Medulla oblongata (tissue), 1 donor: ENCODE measurements around the gene PIAS3.
A peak's percentile ranks its signal among the peaks of the same experiment; 100 is the strongest.
"Not testable (repeated sequence)": the region's sequence is repeated elsewhere in the genome, so short reads cannot be mapped to it uniquely, and the experiment has no call there.

Source experiments
- DNase-seq: peaks from one replicate; pipeline ENCODE4 v3.0.0-alpha.2; 2015; ENCODE audit errors: extremely low spot score

PIAS3 gene

DNA sequence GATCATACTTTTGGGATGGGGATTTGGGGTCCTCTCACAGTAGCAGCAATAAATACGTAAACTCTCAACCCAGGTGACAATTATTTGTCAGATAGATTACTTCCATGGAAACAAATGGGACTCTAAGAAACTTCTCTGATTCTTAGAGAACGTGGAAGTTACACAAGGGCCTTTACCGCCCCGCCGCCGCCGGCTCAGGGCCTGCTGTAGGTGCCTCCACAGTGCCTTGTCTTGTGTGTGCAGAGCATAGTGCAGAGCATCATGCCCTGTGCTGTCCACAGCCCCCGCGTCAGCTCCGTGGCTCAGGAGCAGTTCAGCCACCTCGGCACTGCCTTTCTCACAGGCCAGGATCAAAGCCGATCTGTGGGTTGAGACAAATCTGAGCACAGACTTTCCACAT is 15.8 kb upstream of the PIAS3 start:
- no peak for DNase-seq

DNA sequence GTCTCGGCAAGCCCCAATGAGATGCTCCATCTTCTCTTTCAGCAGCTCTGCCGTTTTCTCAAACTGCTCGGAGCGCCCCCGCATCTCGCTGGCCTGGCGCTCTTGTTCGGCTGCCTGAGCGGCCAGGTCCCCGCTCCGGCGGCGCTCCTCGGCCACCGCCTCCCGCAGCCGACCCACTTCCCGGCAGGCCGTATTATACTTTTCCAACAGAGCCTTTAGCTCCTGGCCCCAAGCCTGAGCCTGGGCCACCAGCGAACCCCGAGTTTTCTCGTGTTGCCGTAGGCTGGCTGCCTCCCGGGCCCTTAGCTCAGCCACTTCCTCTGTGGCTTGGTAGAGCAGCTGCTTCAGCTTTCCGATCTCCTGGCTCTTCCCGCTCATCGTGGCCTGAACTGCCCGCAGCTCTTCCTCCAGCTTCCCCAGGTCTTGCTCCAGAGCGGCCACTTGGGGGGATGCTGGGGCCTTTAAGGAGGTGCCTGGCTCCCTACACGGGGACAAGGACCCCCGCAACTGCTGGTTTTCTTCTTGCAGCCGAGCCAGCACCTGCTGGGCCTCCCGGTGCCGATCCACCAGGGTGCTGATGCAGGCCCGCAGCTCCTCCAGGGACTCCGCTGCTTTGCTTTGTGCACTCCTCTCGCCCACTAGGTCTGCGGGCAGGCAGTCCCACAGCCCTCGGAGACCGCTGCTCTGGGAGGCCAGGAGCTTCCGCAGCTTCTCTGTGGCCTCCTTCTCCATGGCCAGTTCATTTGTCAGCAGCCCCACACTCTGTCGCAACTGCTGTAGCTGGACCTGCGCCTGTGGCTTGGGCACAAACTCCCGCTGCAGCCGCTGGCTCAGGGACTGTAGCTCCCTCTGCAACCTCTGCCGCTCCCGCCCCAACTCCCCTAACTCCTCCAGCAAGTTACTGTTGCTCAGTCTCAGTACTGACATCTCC is 13.4 kb upstream of the PIAS3 start:
- DNase-seq = peak; percentile 46

GRCh38 chr1:145868232-145868631 is 9.4 kb upstream of the PIAS3 start:
- no peak for DNase-seq

GRCh38 chr1:145863282-145864018 is 4.6 kb upstream of the PIAS3 start:
- DNase-seq = no peak

DNA sequence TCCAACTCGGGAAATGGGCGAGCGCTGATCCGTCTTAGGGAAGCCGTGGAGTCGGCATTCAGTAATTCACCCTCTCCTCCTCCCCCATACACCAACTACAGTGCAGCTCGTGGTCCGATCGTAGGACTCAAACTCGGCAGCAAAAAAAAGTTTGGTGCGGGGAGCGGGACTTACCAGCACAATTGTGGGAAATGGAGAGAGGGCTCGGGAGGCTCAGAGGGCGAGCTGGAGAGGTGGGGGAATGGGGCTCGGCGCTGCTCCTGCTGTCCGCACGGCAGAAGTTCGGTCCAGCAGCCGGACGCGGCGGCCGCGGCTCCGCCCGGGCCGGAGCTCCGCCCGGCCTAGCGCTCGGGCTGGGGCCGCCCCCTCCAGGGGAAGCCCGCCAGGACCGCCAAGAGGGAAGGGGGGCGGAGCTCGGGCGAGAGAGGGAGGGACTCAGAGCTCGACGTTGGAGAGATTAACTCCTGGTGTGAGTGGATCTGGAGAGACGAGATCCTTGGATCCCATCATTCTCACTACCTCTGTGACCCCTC is 676 bp upstream of the PIAS3 start:
- DNase-seq = peak; percentile 93

GRCh38 chr1:145858238-145858900 is 512 bp downstream of the PIAS3 start:
- DNase-seq = peak; percentile 29

DNA sequence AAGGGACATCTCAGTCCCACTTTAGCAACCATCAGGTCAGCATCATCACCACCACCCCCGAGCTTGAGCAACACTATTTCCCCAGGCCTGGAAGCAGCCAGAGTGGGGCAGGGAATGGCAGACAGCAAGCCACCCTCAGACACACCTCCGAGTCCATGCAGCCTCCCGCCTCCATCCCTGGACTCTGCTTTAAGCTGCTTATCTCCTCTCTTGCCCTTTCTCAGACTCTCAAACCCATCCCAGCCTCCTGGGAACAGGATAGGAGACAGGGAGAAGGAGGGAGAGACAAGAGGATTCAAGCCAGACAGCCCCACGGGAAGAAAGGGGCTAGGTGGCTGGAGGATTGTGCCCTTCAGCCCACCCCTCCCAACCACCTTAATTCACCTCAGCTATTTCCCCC is 1.7 kb downstream of the PIAS3 start:
- DNase-seq = no peak

DNA sequence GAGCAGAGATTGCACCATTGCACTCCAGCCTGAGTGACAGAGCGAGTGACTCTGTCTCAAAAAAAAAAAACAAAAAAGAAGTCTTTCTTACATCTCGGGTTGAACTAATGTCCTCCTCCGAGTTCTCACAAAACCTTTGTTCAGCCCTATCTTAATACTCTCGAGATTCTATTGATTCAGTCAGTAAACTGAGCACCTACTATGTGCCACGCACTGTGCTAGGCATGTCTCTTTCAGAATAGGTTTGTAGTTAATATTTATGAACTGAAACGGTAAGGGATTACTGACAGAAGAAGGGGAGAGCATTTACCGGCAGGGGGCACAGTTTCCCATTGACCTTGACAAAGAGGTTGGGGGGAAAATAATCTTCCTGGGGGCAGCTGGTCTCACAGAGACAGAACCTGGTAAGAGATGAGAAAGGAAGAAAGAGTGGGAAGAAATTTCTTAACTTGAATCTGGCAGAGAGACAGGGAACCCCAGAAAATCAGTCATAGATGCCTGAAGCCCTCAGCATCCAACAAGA is 3.4 kb downstream of the PIAS3 start:
- no peak for DNase-seq

DNA sequence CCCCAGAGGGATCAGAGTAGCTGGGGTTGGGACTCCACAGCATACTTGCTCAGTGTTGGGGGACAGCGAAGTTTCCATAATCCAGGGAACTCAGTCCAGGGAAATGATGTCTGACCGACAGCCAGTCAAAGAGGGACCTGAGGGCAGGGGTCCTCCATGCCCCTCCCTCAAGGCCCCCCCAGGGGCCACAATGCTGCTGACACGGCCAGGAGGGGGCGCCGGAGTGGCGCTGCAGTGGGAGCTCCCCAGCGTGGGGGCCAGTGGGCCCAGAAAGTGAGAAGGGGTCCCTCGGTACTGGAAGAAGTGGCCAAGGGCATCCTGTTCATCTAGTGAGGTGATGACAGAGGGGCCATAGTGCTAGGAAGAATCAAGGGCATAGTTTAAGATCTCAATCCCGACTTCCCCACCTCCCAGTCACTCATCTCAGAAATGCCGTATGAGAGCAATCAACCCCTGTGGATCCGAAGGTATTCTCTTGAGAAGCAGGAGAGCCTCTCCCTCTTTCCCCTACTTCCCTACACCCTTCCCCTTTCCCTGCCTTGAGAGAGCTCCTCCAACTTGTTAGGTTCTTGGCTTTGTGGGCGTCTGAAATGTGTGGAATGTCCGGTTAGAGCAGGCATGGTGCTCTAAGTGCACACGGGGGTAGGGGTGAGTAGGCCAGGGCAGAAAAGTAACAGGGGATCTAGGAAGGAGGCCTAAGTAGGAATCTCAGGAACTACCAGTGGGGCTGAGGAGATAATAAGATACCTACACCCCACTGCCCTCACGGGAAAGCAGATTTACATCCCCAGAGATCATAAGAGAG is 9.3 kb downstream of the PIAS3 start:
- DNase-seq = no peak

DNA sequence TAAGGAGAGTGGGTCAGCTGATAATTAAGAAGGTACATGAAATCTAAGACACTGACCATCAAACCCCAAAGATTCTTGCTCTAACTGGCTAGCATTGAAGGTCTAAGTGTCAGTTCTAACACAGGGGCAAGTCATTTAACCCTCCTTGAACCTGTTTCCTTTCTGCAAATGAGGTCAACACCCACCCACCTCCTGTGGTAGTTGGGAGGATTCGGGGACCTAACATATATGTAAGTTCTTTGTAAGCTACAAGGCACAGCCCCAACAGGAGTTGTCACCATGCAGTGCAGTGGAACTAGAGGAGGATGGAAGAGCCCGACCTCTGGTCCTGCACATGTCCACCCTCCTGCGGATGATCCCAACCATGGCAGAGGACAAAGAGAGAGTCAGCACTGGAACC is 11.1 kb downstream of the PIAS3 start:
- DNase-seq = no peak

- DNase-seq = peak; percentile 39
Measured at GRCh38 chr1:145846201-145846612, 12.7 kb downstream of the PIAS3 start.

DNA sequence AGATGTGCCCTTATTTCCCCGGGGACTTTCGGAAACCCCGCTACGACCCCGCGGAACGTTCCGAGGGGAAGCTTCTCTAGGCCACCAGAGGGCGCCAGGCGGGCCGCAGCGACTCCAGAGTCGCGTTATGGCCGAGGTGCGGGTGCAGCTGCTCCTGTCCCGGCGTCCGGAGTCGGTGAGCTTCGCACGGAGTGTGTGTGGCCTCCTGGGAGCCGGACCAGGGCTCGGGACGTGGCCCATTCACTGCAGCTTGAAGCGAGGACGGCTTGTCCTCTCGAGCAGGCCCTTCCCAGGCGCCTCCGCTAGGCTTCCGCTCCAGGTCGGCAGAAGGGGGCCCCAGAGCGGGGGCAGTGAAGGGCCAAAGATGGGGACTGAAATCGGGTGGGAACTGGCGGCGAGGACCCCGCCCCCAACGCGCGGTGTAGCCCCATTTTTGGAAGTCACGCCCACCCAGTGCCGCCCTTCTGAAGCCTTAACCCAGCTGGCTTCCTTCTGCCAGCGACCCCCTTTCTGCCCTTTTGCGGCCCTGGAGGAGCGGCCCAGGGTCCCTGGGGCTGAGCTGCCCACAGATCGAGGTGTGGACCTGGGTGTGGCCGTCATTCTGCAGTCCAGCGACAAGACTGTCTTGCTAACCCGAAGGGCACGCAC is 13.2 kb downstream of the PIAS3 start, which contains the start of gene NUDT17:
NUDT17 (plus strand) TSS at position 117 of the 648 bp plus-strand sequence; CDS start at position 128, 11 bp downstream.
- peak; percentile 83 for DNase-seq

- DNase-seq = peak; percentile 51
Measured at GRCh38 chr1:145845144-145845513, 13.8 kb downstream of the PIAS3 start.

DNA sequence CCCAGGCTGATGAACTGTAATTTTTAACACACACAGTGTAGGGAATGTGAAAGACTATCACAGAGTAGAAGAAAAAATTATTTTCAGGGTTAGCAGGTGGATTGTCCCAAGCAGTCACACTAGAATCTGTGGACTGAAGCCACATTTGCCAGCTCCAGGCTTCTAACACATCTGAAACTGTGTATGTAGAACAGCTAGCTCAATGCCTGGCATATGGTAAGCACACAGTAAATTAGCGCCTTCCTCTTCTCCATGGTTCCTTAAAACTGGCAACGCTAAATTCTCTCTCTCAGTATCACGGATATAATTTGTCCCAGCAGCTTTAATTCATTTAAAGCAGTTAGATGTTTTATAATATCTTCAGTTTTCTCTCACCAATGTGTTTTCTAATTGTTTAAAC is 15.8 kb downstream of the PIAS3 start:
- DNase-seq = no peak

- DNase-seq = no peak
Measured at GRCh38 chr1:145837656-145838055, 21.2 kb downstream of the PIAS3 start.

- not testable (repeated sequence) for DNase-seq
Measured at GRCh38 chr1:145830810-145831209, 28.1 kb downstream of the PIAS3 start.

GRCh38 chr1:145828367-145829026 is 30.4 kb downstream of the PIAS3 start:
- DNase-seq = no peak

DNA sequence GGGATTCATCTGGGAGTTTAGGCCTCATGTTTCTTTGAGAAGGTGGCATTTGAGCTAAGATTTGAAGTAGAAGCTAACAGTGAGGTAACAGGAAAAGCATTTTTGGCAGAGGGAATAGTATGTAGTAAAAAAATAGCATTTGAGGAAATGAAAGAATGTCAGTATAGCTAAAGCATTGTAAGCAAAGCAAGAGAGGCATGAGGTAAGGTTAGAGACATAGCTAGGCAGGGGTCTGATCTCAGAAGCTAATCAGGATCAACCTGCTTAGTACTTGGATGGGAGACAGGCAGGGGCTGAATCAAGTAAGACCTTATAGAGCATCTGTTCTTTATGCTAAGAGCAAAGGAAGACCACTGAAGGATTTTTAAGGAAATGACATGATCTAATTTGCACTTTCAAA is 30.9 kb downstream of the PIAS3 start:
- no peak for DNase-seq

DNA sequence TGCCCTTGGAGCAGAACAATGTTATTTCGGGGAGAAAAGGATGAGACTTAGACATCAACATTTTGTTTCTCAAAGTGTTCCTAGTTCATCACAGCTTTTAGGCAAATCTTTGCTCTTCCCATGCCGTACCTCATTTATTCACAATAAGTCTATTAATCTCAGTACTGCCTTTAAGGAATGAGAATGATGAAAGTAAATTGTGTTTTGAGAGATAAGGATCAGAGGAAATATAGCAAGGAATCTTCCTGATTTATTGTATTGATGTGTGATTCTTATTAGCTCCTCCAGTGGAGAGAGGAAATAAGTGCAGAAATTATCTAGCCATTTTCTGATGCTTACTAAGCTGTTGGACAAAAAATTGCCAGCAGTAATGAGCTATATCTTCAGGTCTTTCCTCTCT is 32.9 kb downstream of the PIAS3 start:
- no peak for DNase-seq

GRCh38 chr1:145824499-145824842 is 34.4 kb downstream of the PIAS3 start:
- DNase-seq = no peak
